Right lobe of liver (tissue), 4 donors: ENCODE measurements around the gene TRIM38.
A peak's percentile ranks its signal among the peaks of the same experiment; 100 is the strongest.

Source experiments
- POLR2A ChIP-seq: fragments of 450-650 bp; IDR thresholded peaks from one replicate; pipeline ENCODE4 v1.6.1; 2017; ENCODE audit warnings: antibody characterized with exemption, mild to moderate bottlenecking
- TF ChIP-seq, protein P1 (sequence below), 4 donors: fragments of 200-600 bp in 3 of 4; fragments of 450-650 bp in 1 of 4; IDR thresholded peaks; one replicate each; pipeline versions ENCODE4 v1.5.1 to v1.8.0; 2016 to 2022; ENCODE audit warnings: antibody characterized with exemption in 4 of 4, mild to moderate bottlenecking in 2 of 4
- donor health status: DM: no; HTN: no; CAD: no.
- donor health status: DM: no; HTN: no; CAD: no.
- donor health status: DM: no; HTN: yes; CAD: no.

DNA sequence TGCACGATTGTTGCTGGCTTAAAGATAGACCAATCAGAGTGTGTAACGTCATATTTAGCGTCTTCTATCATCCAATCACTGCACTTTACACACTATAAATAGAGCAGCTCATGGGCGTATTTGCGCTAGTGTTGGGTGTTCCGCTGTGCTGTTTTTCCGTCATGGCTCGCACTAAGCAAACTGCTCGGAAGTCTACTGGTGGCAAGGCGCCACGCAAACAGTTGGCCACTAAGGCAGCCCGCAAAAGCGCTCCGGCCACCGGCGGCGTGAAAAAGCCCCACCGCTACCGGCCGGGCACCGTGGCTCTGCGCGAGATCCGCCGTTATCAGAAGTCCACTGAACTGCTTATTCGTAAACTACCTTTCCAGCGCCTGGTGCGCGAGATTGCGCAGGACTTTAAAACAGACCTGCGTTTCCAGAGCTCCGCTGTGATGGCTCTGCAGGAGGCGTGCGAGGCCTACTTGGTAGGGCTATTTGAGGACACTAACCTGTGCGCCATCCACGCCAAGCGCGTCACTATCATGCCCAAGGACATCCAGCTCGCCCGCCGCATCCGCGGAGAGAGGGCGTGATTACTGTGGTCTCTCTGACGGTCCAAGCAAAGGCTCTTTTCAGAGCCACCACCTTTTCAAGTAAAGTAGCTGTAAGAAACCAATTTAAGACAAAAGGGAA lies 57.9 kb downstream of the TRIM38 start:
- TF ChIP-seq POLR2A = peak; percentile 100
- TF ChIP-seq, protein P1, sequence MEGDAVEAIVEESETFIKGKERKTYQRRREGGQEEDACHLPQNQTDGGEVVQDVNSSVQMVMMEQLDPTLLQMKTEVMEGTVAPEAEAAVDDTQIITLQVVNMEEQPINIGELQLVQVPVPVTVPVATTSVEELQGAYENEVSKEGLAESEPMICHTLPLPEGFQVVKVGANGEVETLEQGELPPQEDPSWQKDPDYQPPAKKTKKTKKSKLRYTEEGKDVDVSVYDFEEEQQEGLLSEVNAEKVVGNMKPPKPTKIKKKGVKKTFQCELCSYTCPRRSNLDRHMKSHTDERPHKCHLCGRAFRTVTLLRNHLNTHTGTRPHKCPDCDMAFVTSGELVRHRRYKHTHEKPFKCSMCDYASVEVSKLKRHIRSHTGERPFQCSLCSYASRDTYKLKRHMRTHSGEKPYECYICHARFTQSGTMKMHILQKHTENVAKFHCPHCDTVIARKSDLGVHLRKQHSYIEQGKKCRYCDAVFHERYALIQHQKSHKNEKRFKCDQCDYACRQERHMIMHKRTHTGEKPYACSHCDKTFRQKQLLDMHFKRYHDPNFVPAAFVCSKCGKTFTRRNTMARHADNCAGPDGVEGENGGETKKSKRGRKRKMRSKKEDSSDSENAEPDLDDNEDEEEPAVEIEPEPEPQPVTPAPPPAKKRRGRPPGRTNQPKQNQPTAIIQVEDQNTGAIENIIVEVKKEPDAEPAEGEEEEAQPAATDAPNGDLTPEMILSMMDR (IDR thresholded peaks at IDR 0.05) = no peak
